GM18520 (cell line): ENCODE results near the gene PTGDR2.

ENCODE experiments used
- ATAC-seq: cut with Tn5 transposase; IDR thresholded peaks from one replicate; pipeline ENCODE4 v1.9.1; 2021; ENCODE audit not compliant: unreplicated experiment

Gene PTGDR2

GRCh38 chr11:60855726-60856633, at the start of gene PTGDR2:
TSS of gene PTGDR2 (minus strand) at chr11:60855950. CDS start at chr11:60853722, 2,228 bp downstream.
- ATAC-seq = no peak

- ATAC-seq = no peak
These were observed 49.3 kb upstream of the PTGDR2 start for GRCh38 chr11:60905047-60905446.

- no peak for ATAC-seq
These were observed 46.9 kb upstream of the PTGDR2 start for GRCh38 chr11:60902625-60903024.

GRCh38 chr11:60900673-60901404, 45.1 kb upstream of the PTGDR2 start:
- ATAC-seq = no peak

- ATAC-seq = no peak
These were observed 44.2 kb upstream of the PTGDR2 start for GRCh38 chr11:60899977-60900376.

- ATAC-seq = no peak
These were observed 43.5 kb upstream of the PTGDR2 start for GRCh38 chr11:60899046-60899936.

GRCh38 chr11:60897496-60897895, 41.7 kb upstream of the PTGDR2 start:
- ATAC-seq = no peak

GRCh38 chr11:60895687-60896086, 39.9 kb upstream of the PTGDR2 start:
- no peak for ATAC-seq

GRCh38 chr11:60891103-60891741, 35.5 kb upstream of the PTGDR2 start:
- no peak for ATAC-seq

- ATAC-seq = no peak
These were observed 34.9 kb upstream of the PTGDR2 start for GRCh38 chr11:60890696-60891095.

- no peak for ATAC-seq
These were observed 34.1 kb upstream of the PTGDR2 start for GRCh38 chr11:60889869-60890311.

- ATAC-seq = no peak
These were observed 31.8 kb upstream of the PTGDR2 start for GRCh38 chr11:60887556-60887955.

GRCh38 chr11:60880643-60881282, 25.0 kb upstream of the PTGDR2 start:
- no peak for ATAC-seq

GRCh38 chr11:60879971-60880588, 24.3 kb upstream of the PTGDR2 start:
- ATAC-seq = no peak

- no peak for ATAC-seq
These were observed 23.4 kb upstream of the PTGDR2 start for GRCh38 chr11:60879104-60879503.

GRCh38 chr11:60878245-60879101, 22.7 kb upstream of the PTGDR2 start:
- no peak for ATAC-seq

- no peak for ATAC-seq
These were observed 20.4 kb upstream of the PTGDR2 start for GRCh38 chr11:60876168-60876485.

GRCh38 chr11:60875366-60876167, 19.8 kb upstream of the PTGDR2 start:
- no peak for ATAC-seq
